Endothelial cell of umbilical vein (primary cell): ENCODE measurements around the gene ATP11C. TPM values are rescaled to one million over a fixed set of nuclear protein-coding genes. Genes with fewer than 3 reads are reported as not detected.
A peak's percentile ranks its signal among the peaks of the same experiment; 100 is the strongest.

ENCODE experiments used
- BruUV-seq: library from RNA; stranded (reverse); fragments of 400-500 nt; replicated peaks from 2 replicates; lab custom pipeline; 2021; lab: Mats Ljungman, UMichigan
- CTCF ChIA-PET: fragments of 300-600, 350-600 bp; sonication (Branson Sonifier 250); formaldehyde crosslinking; loops from one replicate; lab custom pipeline; 2021; ENCODE audit warnings: antibody characterized with exemption, inconsistent platforms; lab: Charles Lee
- POLR2A ChIA-PET: fragments of 300-600, 350-600 bp; sonication (Branson Sonifier 250); formaldehyde crosslinking; loops from one replicate; lab custom pipeline; 2021; ENCODE audit warnings: antibody characterized with exemption, inconsistent platforms; lab: Charles Lee
- DNase-seq: peaks from one replicate; pipeline ENCODE4 v3.0.0-alpha.2; 2011; ENCODE audit warnings: low read depth, low spot score
- FAIRE-seq: peaks from 2 replicates; lab custom pipeline; 2011; peaks lifted over from hg19 to GRCh38; lab: Jason Lieb, UNC
- H2AFZ ChIP-seq: 2 replicates; pipeline ENCODE4 v1.6.0; 2012; ENCODE audit warnings: low read depth, low read length, control low read depth, inconsistent platforms
- H3K27ac ChIP-seq: 2 replicates; pipeline ENCODE4 v1.5.1; 2011; ENCODE audit warnings: low read depth, mild to moderate bottlenecking, control low read depth, low read length, moderate library complexity; ENCODE audit not compliant: insufficient read depth
- H3K27me3 ChIP-seq, 2 experiments: 2 replicates each; pipeline versions ENCODE4 v1.6.0 to v1.6.1; 2011; ENCODE audit warnings: low read length in 2 of 2, mixed read lengths in 1 of 2; ENCODE audit not compliant: control insufficient read depth in 2 of 2, insufficient read depth in 2 of 2
- H3K36me3 ChIP-seq, 2 experiments: 2 replicates in 1 of 2; 3 replicates in 1 of 2; pipeline ENCODE4 v1.5.1; 2011; ENCODE audit warnings: low read length in 2 of 2, mild to moderate bottlenecking in 1 of 2, moderate library complexity in 1 of 2; ENCODE audit not compliant: control insufficient read depth in 2 of 2, insufficient read depth in 2 of 2; ENCODE audit errors: extremely low read depth in 1 of 2
- H3K4me1 ChIP-seq: 3 replicates; pipeline ENCODE4 v1.5.1; 2011; ENCODE audit warnings: mild to moderate bottlenecking, low read length; ENCODE audit not compliant: control insufficient read depth, insufficient read depth; ENCODE audit errors: extremely low read depth
- H3K4me2 ChIP-seq: 2 replicates; pipeline ENCODE4 v1.6.1; 2011; ENCODE audit warnings: low read length, control low read depth, mixed read lengths; ENCODE audit not compliant: insufficient read depth
- H3K4me3 ChIP-seq, 3 experiments: fragments of 200-600 bp in 1 of 3; sonication (generic), shearing (Covaris generic) in 1 of 3; replicated peaks in 1 of 3; 2 replicates each; pipeline ENCODE4 v1.5.1; 2011 to 2016; ENCODE audit warnings: control low read depth in 3 of 3, low read length in 3 of 3, mild to moderate bottlenecking in 2 of 3, inconsistent platforms in 1 of 3, low read depth in 1 of 3, moderate library complexity in 1 of 3; ENCODE audit not compliant: insufficient read depth in 1 of 3
- H3K79me2 ChIP-seq: 2 replicates; pipeline ENCODE4 v1.6.0; 2012; ENCODE audit warnings: low read length, inconsistent platforms; ENCODE audit not compliant: control insufficient read depth, insufficient read depth
- H3K9ac ChIP-seq: replicated peaks from 2 replicates; pipeline ENCODE3; 2011; ENCODE audit warnings: low read length, control low read depth; ENCODE audit not compliant: insufficient read depth; ENCODE audit errors: extremely low read depth
- H3K9me1 ChIP-seq: replicated peaks from 3 replicates; pipeline ENCODE4 v1.6.0; 2011; ENCODE audit warnings: mild to moderate bottlenecking, low read length; ENCODE audit not compliant: control insufficient read depth, insufficient read depth; ENCODE audit errors: extremely low read depth
- H3K9me3 ChIP-seq: replicated peaks from 2 replicates; pipeline ENCODE4 v1.5.1; 2012; ENCODE audit warnings: low read length, inconsistent platforms; ENCODE audit not compliant: control insufficient read depth, insufficient read depth
- H4K20me1 ChIP-seq: replicated peaks from 2 replicates; pipeline ENCODE3; 2011; ENCODE audit warnings: mild to moderate bottlenecking, low read length; ENCODE audit not compliant: control insufficient read depth, insufficient read depth; ENCODE audit errors: extremely low read depth
- EZH2 ChIP-seq: IDR thresholded peaks from 2 replicates; pipeline ENCODE4 v1.6.1; 2012; ENCODE audit warnings: borderline replicate concordance, low read depth, mild to moderate bottlenecking, moderate library complexity, low read length, inconsistent platforms; ENCODE audit not compliant: severe bottlenecking
- FOS ChIP-seq: IDR thresholded peaks from 2 replicates; pipeline ENCODE4 v1.6.1; 2011; ENCODE audit warnings: mild to moderate bottlenecking, low read length, moderate library complexity, borderline replicate concordance; ENCODE audit not compliant: insufficient read depth
- GATA2 ChIP-seq: IDR thresholded peaks from 2 replicates; pipeline ENCODE4 v1.7.0; 2011; ENCODE audit warnings: low read depth, mild to moderate bottlenecking, moderate library complexity, mixed read lengths, low read length; ENCODE audit not compliant: insufficient read length, insufficient read depth
- JUN ChIP-seq: IDR thresholded peaks from 2 replicates; pipeline ENCODE4 v1.6.1; 2011; ENCODE audit warnings: borderline replicate concordance, low read depth; ENCODE audit not compliant: insufficient read length, insufficient read depth
- MAX ChIP-seq: IDR thresholded peaks from 2 replicates; pipeline ENCODE4 v1.6.1; 2011; ENCODE audit not compliant: insufficient read depth, insufficient read length
- MYC ChIP-seq: IDR thresholded peaks from one replicate; pipeline ENCODE4 v1.6.1; 2011; ENCODE audit warnings: mild to moderate bottlenecking, low read depth, low read length
- POLR2A ChIP-seq: IDR thresholded peaks from 2 replicates; pipeline ENCODE4 v1.6.1; 2012; ENCODE audit warnings: low read depth, mild to moderate bottlenecking, control low read depth, low read length
- POLR2AphosphoS5 ChIP-seq: IDR thresholded peaks from 2 replicates; pipeline ENCODE4 v1.6.1; 2012; ENCODE audit warnings: low read depth, mild to moderate bottlenecking, control low read depth, low read length, moderate library complexity; ENCODE audit not compliant: insufficient read depth
- dilution Hi-C: fragments of 300-500 bp; cut with MboI; formaldehyde crosslinking; loops from one replicate; pipeline ENCODE4 v1.15.0; 2019; ENCODE audit warnings: low sequenced_read_pairs; ENCODE audit not compliant: extremely low pct_ligation_motif_present
- intact Hi-C: fragments of 100-400 bp; cut with micrococcal nuclease; formaldehyde crosslinking; loops from one replicate; pipeline ENCODE4 v1.10.0; 2022
- polyA plus RNA-seq, 4 experiments: library from polyadenylated mRNA; depleted of rRNA in 3 of 4; stranded (reverse) in 3 of 4; unstranded in 1 of 4; fragments of >200 nt; gene quantifications; 2 replicates each; pipeline versions ENCODE4 v1.2.1 to v1.2.3, GENCODE V29; 2011 to 2012; ENCODE audit warnings: missing spikeins in 1 of 4
- total RNA-seq: library from RNA; stranded (reverse); gene quantifications from 2 replicates; pipeline ENCODE4 v1.2.3, GENCODE V29; 2021
- TF ChIP-seq, protein P1 (sequence below), 2 donors: IDR thresholded peaks; 1 replicate in 1 of 2; 2 replicates in 1 of 2; pipeline ENCODE4 v1.5.1; 2011; ENCODE audit warnings: low read length in 2 of 2, mild to moderate bottlenecking in 2 of 2, moderate library complexity in 2 of 2, control low read depth in 1 of 2, inconsistent platforms in 1 of 2, low read depth in 1 of 2; ENCODE audit not compliant: insufficient read depth in 1 of 2; ENCODE audit errors: extremely low read depth in 1 of 2

The ATP11C gene
- total and polyA plus RNA-seq, 2 donors (not counting 3 experiments of a cell fraction or from before 2014, with no cell fraction given): 9.1 to 31.8 TPM

- Histone ChIP-seq H3K9me1 (no peaks in the 10 kb centered on the region), H3K79me2 (peaks cover 12% of the 10 kb centered on the region), H3K4me2 (peak overlapping the region; percentile 42), H3K9me3 (no peaks in the 10 kb centered on the region), H4K20me1 (no peaks in the 10 kb centered on the region), H3K27ac (no peak overlapping the region), H3K36me3 (no peaks in the 10 kb centered on the region), H3K27me3 (no peaks in the 10 kb centered on the region), H3K9ac (no peak overlapping the region), H2AFZ (no peak overlapping the region), H3K4me3 (no peak overlapping the region), H3K4me1 (peaks cover 24% of the 10 kb centered on the region)
- DNase-seq (peak; percentile 26), FAIRE-seq (peak; percentile 75)
- BruUV-seq: no TSS peak
- intact Hi-C loops (loop anchor here (2.0 kb wide), 1 partner anchor 48 kb away; no protein-coding TSS in a partner anchor), dilution Hi-C loops (no loop called here)
- ChIA-PET POLR2A (no interaction called here), CTCF (interaction anchor here (2.3 kb wide), 1 partner anchor 14 kb away, joined by 5 read pairs; no protein-coding TSS in a partner anchor)
- no peak for TF ChIP-seq EZH2
- TF ChIP-seq POLR2A: no peak
- no peak for TF ChIP-seq MAX
- no peak for TF ChIP-seq FOS
- no peak for TF ChIP-seq POLR2AphosphoS5
- TF ChIP-seq, protein P1, sequence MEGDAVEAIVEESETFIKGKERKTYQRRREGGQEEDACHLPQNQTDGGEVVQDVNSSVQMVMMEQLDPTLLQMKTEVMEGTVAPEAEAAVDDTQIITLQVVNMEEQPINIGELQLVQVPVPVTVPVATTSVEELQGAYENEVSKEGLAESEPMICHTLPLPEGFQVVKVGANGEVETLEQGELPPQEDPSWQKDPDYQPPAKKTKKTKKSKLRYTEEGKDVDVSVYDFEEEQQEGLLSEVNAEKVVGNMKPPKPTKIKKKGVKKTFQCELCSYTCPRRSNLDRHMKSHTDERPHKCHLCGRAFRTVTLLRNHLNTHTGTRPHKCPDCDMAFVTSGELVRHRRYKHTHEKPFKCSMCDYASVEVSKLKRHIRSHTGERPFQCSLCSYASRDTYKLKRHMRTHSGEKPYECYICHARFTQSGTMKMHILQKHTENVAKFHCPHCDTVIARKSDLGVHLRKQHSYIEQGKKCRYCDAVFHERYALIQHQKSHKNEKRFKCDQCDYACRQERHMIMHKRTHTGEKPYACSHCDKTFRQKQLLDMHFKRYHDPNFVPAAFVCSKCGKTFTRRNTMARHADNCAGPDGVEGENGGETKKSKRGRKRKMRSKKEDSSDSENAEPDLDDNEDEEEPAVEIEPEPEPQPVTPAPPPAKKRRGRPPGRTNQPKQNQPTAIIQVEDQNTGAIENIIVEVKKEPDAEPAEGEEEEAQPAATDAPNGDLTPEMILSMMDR (IDR thresholded peaks at IDR 0.05; ENCODE audit: extremely low read depth in 1 of 2, insufficient read depth in 1 of 2, low read depth in 1 of 2, low read length in 2 of 2): no peak
- TF ChIP-seq GATA2: no peak
- no peak for TF ChIP-seq MYC
- no peak for TF ChIP-seq JUN
Observed at GRCh38 chrX:139832718-139833309, 100.0 kb downstream of the ATP11C start.
